OCI-LY1 (cell line): Measurements from ENCODE around the gene TRIM5.

Experiments
- CTCF ChIP-seq: fragments of 200-600 bp; sonication (generic), shearing (Covaris generic); IDR thresholded peaks from 2 replicates; pipeline ENCODE4 v1.5.1; 2017; ENCODE audit warnings: mild to moderate bottlenecking, antibody characterized with exemption, low read length, moderate library complexity, mixed read lengths
- EZH2 ChIP-seq: fragments of 200-600 bp; sonication (generic), shearing (Covaris generic); IDR thresholded peaks from 2 replicates; pipeline ENCODE4 v1.8.0; 2017; ENCODE audit warnings: borderline replicate concordance, mixed run types, mild to moderate bottlenecking, antibody characterized with exemption, low read length, moderate library complexity, mixed read lengths

GRCh38 chr11:5701055-5701577 lies 16.2 kb upstream of the TRIM5 start:
- TF ChIP-seq CTCF (no peak), EZH2 (no peak)
